ENCODE results near the gene RAD51AP1.

RAD51AP1 gene

DNA sequence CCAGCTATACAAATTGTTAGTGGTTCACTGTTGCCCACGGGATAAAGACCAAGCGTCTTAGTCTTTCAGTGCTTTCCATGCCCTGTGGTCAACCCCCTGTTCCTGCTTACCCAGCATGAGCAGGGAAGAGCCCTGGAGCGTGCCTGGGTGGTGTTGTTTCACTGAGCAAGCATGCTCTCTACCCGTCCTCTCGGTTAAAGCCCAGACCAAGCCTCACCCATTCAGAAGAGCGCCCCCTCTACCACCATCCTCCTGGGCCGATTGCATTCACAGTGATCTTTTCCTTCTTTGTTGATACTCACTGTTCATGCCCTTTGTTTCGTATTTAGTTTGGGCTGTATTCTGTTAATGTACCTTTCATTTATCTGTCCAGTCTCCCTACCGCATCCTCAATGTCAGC is 48.4 kb downstream of the RAD51AP1 start:
- TF ChIP-seq, protein P1, sequence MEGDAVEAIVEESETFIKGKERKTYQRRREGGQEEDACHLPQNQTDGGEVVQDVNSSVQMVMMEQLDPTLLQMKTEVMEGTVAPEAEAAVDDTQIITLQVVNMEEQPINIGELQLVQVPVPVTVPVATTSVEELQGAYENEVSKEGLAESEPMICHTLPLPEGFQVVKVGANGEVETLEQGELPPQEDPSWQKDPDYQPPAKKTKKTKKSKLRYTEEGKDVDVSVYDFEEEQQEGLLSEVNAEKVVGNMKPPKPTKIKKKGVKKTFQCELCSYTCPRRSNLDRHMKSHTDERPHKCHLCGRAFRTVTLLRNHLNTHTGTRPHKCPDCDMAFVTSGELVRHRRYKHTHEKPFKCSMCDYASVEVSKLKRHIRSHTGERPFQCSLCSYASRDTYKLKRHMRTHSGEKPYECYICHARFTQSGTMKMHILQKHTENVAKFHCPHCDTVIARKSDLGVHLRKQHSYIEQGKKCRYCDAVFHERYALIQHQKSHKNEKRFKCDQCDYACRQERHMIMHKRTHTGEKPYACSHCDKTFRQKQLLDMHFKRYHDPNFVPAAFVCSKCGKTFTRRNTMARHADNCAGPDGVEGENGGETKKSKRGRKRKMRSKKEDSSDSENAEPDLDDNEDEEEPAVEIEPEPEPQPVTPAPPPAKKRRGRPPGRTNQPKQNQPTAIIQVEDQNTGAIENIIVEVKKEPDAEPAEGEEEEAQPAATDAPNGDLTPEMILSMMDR (conservative IDR thresholded peaks at IDR 0.05; ENCODE audit: low read depth, low read length), result no peak
- no peak for DNase-seq (ENCODE audit: low read depth)
- no peak overlapping the region for H3K4me3 ChIP-seq (ENCODE audit: low read depth, low read length)

DNA sequence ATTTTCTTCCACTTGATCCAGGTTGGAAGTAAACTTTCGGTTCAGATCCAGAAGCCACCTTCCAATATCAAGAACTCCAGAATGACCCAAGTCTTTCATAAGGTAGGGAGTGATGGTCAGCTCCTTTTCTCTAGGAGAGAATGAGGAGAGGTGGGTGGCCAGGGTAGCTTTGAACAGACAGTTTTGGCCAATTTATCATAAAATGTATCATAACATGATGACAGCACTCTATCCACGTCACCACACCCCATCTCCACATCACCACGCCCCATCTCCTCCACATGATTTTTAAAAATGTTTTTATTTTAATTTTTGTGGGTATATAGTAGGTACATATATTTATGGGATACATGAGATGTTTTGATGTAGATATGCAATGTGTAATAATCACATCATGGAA is 50.2 kb downstream of the RAD51AP1 start:
- no peak overlapping the region for H3K4me3 ChIP-seq (ENCODE audit: low read depth, low read length)
- TF ChIP-seq, protein P1 (conservative IDR thresholded peaks at IDR 0.05; ENCODE audit: low read depth, low read length), result no peak
- DNase-seq (ENCODE audit: low read depth), result no peak

DNA sequence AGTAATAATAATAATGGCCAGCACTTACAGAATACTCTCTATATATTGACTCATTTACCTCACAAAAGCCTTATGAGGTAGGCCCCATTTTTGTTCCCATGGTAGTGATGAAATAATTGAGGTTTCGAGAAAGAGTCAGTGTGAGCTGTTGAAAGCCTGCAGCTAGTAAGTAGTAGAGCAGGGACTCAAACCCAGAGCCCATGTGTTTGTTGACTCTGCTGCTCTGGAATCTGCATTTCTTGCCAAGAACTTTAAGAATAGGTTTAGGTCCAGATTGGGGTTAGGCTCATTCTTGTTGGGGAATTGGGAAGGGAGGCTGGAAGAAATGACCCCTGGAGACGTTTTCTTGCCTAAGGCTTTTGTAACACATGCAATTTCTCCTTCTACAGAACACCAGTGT is 51.3 kb downstream of the RAD51AP1 start:
- no peak overlapping the region for H3K4me3 ChIP-seq (ENCODE audit: low read depth, low read length)
- TF ChIP-seq, protein P1 (conservative IDR thresholded peaks at IDR 0.05; ENCODE audit: low read depth, low read length), result no peak
- DNase-seq (ENCODE audit: low read depth), result peak; percentile 11

DNA sequence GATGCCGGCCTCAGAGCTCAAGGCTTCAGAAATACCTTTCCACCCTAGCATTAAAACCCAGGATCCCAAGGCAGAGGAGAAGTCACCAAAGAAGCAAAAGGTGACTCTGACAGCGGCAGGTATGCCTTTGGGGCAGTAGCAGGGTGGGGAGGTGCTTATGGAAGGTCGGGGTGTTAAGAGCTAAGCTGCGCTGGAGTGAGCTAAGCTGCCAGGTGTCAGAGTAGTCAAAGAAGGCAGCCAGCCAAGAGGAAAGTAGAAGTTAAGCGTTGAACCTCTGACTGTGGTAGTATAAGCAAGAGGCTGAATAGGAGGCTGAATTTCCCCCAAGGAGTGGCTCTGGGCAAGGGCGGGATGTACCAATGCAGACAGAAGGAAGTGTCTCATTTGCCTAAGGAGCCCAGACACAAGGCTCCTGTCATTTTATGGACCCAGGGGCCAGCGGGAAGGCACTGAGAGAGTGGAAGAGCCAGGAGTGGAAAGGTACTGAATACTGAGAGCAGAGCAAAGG is 52.5 kb downstream of the RAD51AP1 start:
- no peak for DNase-seq (ENCODE audit: low read depth)
- TF ChIP-seq, protein P1 (conservative IDR thresholded peaks at IDR 0.05; ENCODE audit: low read depth, low read length), result no peak
- no peak overlapping the region for H3K4me3 ChIP-seq (ENCODE audit: low read depth, low read length)

DNA sequence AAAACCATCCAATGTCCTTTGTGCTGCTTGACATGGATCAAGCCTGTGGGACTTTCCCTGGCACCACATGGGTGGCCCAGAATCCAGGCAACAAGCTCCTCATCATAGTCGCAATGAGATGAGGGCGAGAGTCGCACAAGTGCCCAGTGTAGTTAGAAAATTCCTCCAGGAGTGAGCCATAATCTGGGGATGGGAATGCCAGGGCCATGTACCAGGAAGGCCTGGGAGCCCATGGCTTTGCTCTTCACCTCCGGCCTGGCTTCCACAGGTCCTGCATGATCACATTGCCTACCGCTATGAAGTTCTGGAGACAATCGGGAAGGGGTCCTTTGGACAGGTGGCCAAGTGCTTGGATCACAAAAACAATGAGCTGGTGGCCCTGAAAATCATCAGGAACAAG is 57.2 kb downstream of the RAD51AP1 start:
- no peak overlapping the region for H3K4me3 ChIP-seq (ENCODE audit: low read depth, low read length)
- TF ChIP-seq, protein P1 (conservative IDR thresholded peaks at IDR 0.05; ENCODE audit: low read depth, low read length), result no peak
- no peak for DNase-seq (ENCODE audit: low read depth)

DNA sequence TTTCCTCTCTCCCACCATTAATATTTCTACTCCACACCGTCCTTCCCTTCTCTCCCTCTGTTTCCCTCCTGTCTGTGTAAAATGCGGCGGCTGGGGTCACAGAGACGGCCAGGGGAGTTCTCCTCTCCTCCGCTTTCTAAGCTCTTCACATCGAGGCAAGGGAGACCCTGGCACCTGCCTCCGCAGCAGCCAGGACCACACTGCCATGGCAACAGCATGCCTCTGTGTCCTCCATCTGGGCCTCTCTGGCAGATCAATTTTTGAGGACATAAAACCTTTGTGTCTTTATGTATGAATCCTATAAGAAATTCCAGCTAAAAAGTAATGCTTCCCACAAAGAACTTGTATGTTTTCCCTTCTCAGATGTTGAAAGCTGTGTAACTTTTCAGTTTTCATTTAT is 64.7 kb downstream of the RAD51AP1 start:
- no peak for DNase-seq (ENCODE audit: low read depth)
- no peak overlapping the region for H3K4me3 ChIP-seq (ENCODE audit: low read depth, low read length)
- TF ChIP-seq, protein P1 (conservative IDR thresholded peaks at IDR 0.05; ENCODE audit: low read depth, low read length), result no peak

DNA sequence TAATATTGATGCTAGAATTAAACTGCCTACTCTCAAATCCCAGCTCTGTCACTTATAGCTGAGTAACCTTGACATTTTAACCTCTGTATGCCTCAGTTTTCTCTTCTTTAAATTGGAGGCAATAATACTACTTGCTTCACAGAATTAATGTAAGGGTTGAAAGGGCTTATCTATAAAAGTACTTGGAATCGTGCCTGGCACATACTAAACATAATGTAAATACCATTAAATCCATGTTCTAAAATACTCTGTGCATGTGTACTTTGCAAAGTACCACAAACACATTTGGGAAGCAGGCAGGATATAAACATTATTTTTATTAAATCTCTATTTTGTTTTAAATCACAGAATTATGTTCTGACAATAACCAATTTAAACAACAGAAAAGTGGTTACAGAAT is 65.3 kb downstream of the RAD51AP1 start:
- no peak for DNase-seq (ENCODE audit: low read depth)
- TF ChIP-seq, protein P1 (conservative IDR thresholded peaks at IDR 0.05; ENCODE audit: low read depth, low read length), result no peak
- H3K4me3 ChIP-seq (ENCODE audit: low read depth, low read length), result no peak overlapping the region

All from choroid plexus epithelial cell (primary cell).